Measurements from ENCODE around the gene ANTKMT. TPM values are rescaled to one million over a fixed set of nuclear protein-coding genes. Genes with fewer than 3 reads are reported as not detected.

The ANTKMT gene
- total RNA-seq, 4 donors from 2014 or later = 43.7 to 98.7 (median 78.6) TPM

DNA sequence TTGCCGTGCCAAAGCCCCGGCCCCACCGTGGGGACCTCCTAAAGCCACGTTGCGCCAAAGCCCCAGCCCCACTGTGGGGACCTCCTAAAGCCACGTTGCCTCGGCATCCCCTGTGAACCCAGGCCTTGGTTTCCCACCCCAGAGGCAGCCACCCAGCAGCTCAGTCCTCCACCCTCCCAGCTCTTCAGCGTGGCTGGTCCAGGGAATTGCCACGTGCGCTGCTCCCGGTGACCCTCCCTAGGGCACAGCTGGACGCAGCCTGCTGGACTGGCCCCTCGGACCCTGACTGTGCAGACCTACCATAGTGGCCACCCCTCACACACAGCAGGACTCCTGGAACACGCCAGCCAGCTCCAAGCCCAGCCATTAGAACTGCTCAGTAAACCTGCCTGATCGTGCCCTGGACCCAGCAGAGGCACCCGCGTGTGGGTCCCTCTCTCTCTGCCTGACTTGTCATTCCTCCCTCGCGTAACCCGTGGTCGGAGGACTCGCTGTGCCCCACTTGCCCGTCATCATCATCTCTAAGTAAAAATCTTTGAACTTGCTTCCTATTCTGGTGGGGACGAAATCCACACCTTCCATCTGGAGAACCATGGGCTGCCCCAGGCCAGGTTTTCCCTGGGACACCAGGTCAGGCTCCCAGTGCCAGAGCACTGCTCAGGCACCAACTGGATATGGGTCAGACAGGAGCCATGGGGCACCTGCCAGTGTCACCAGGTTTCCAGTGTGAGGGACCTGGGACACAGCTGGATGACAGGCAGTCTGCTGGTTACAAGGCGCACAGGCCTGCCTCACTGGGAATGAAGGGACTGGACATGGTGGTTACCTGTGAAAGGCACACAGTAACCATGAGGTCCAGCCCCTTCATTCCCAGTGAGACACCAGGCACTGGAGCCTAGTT is 14.3 kb downstream of the ANTKMT start:
- Histone ChIP-seq H3K36me3 (peaks cover 0 to 94% (median 0%) of the 10 kb centered on the region in 3 donors), H3K4me3 (no peak overlapping the region), H3K9me3 (no peaks in the 10 kb centered on the region), H3K27ac (no peak overlapping the region), H3K4me1 (peaks cover 0 to 9% (median 8%) of the 10 kb centered on the region in 4 donors), H3K27me3 (no peaks in the 10 kb centered on the region)
- DNase-seq (ENCODE audit: low spot score in 2 of 2) = no peak
- WGBS, 2 donors = 93 to 94% methylated on average over 23 to 25 of the region's 25 CpGs
- TF ChIP-seq, protein P1, sequence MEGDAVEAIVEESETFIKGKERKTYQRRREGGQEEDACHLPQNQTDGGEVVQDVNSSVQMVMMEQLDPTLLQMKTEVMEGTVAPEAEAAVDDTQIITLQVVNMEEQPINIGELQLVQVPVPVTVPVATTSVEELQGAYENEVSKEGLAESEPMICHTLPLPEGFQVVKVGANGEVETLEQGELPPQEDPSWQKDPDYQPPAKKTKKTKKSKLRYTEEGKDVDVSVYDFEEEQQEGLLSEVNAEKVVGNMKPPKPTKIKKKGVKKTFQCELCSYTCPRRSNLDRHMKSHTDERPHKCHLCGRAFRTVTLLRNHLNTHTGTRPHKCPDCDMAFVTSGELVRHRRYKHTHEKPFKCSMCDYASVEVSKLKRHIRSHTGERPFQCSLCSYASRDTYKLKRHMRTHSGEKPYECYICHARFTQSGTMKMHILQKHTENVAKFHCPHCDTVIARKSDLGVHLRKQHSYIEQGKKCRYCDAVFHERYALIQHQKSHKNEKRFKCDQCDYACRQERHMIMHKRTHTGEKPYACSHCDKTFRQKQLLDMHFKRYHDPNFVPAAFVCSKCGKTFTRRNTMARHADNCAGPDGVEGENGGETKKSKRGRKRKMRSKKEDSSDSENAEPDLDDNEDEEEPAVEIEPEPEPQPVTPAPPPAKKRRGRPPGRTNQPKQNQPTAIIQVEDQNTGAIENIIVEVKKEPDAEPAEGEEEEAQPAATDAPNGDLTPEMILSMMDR (IDR thresholded peaks at IDR 0.05) = no peak
- no peak for TF ChIP-seq POLR2A (IDR thresholded peaks at IDR 0.05)
- no peak for TF ChIP-seq EP300 (IDR thresholded peaks at IDR 0.05)

DNA sequence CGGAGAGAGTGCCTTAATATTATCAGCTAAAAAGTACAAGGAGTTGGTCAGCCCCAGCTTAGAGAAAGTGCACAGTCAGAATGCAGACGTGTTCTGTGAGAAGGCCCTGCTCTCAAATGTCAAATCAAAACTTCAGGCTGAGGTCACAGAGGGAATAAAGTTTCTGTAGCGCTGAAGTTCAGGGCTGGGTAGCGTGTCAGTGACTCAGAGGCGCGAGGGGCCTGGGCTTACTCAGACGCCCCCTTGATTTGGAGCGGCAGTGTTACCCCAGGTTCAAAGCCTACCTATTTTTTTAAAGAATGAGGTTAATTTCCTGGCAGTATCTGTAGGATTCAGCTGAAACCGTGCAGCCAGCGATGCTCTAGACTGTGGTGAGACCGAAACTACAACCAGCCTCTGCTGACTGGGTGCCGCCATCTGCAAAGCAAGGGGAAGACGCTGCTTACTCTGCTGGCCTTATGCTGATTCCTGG is 15.1 kb downstream of the ANTKMT start:
- DNase-seq (ENCODE audit: low spot score in 2 of 2) = no peak
- TF ChIP-seq EP300 (IDR thresholded peaks at IDR 0.05) (no peak), POLR2A (IDR thresholded peaks at IDR 0.05) (no peak)
- TF ChIP-seq, protein P1 (IDR thresholded peaks at IDR 0.05) = no peak
- Histone ChIP-seq H3K36me3 (peaks cover 0 to 86% (median 0%) of the 10 kb centered on the region in 3 donors), H3K27ac (no peak overlapping the region), H3K4me3 (no peak overlapping the region), H3K9me3 (no peaks in the 10 kb centered on the region), H3K4me1 (peaks cover 0 to 13% (median 11%) of the 10 kb centered on the region in 4 donors), H3K27me3 (no peaks in the 10 kb centered on the region)
- 82 to 90% methylated on average over 13 of the region's 13 CpGs for WGBS, 2 donors

DNA sequence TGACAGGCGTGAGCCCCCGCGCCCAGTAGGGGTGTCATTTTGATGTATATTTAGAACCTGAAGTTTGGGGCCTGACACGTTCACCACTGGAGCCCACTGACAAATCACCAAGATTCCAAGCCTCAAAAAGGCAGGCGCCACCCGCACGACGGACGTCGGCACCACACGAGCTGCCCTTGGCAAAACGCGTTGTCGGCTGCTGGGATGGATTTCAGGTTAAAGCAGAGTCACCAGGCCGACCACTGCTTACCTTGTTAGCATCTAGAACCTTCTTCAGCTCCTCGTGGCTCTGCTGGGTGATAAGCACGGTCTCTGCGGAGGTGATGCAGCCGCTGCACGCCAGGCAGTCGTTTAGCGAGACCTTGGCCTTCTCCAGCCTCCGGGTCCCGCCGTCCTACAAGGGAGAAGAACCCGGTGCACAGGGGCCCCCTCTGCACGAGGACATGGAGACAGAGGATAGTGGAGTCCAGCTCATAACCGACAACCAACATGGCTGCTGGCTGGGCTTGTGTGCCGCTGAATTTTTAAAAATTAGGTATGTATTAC is 16.1 kb downstream of the ANTKMT start:
- Histone ChIP-seq H3K4me3 (no peak overlapping the region), H3K27me3 (no peaks in the 10 kb centered on the region), H3K36me3 (peaks cover 0 to 76% (median 0%) of the 10 kb centered on the region in 3 donors), H3K27ac (no peak overlapping the region), H3K4me1 (peaks cover 0 to 16% (median 14%) of the 10 kb centered on the region in 4 donors), H3K9me3 (no peaks in the 10 kb centered on the region)
- no peak for DNase-seq (ENCODE audit: low spot score in 2 of 2)
- 93 to 95% methylated on average over 29 of the region's 29 CpGs for WGBS, 2 donors
- TF ChIP-seq, protein P1 (IDR thresholded peaks at IDR 0.05) = no peak
- no peak for TF ChIP-seq EP300 (IDR thresholded peaks at IDR 0.05)
- TF ChIP-seq POLR2A (IDR thresholded peaks at IDR 0.05) = no peak

DNA sequence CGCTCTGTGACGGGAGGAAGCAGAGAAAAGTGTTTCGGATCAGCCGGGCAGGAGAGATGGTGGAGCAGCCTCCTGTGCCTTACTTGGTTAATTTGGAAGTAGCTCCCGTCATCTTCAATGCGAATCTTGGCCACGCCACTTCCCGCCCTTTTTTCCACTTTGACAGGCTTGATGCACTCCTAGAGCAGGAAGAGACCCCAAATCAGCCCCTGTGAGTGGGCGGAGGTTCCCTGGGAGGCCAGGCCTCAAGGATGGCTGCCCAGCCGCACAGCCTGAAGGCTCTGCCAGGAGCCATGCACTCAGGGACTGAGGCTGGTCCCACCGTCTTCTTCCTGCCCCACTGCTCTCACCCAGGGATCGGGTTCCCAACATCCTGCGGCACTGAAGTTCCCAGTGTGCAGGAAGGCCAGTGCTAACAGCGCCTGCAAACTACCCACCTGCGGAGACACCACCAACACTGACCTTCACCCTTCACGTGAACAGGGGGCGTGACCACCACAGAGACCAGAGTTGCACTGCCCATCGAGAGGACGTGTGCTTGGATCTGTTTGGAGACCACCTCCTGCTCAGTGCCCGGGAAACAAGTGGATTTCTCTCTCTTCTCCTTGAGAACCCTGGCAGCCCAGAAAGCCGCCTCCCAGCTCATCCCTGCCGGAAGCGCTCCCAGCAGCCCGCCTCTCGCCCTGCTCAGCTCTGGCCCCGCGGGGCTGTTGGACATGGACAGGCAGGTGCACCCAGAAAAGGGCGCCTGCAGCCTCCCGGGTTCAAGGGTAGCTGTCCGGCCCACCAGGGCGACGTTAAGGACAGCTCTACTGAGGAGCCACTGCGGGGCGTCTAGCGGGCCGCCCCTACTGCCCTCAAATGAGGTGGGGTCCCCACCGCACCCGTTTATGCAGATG is 18.9 kb downstream of the ANTKMT start:
- peak overlapping the region in 2 of 4 donors; percentile 85 to 87 for H3K27ac ChIP-seq
- WGBS, 2 donors = 41 to 44% methylated on average over 33 to 38 of the region's 38 CpGs
- H3K4me3 ChIP-seq = peak overlapping the region; percentile 75 to 100 (median 94)
- no peaks in the 10 kb centered on the region for H3K9me3 ChIP-seq
- H3K36me3 ChIP-seq = peaks cover 0 to 48% (median 0%) of the 10 kb centered on the region in 3 donors
- peaks cover 0 to 3% of the 10 kb centered on the region in 2 donors for H3K27me3 ChIP-seq
- DNase-seq (ENCODE audit: low spot score in 2 of 2) = no peak
- peaks cover 0 to 16% (median 14%) of the 10 kb centered on the region in 4 donors for H3K4me1 ChIP-seq
- TF ChIP-seq, protein P1 (IDR thresholded peaks at IDR 0.05) = no peak
- TF ChIP-seq POLR2A (IDR thresholded peaks at IDR 0.05) (no peak), EP300 (IDR thresholded peaks at IDR 0.05) (no peak)
